WTC11 (cell line): ENCODE data around the gene CNNM3.

Source experiments
- CTCF ChIP-seq: fragments of 200-600 bp; IDR thresholded peaks from 2 replicates; pipeline ENCODE4 v1.8.0; 2022; ENCODE audit warnings: antibody characterized with exemption
- ETV6 ChIP-seq: sonication (generic); formaldehyde crosslinking; IDR thresholded peaks from 2 replicates; pipeline ENCODE4 v1.8.1; 2022; ENCODE audit warnings: mild to moderate bottlenecking, missing genetic modification reagents
- IRF1 ChIP-seq: sonication (generic); formaldehyde crosslinking; IDR thresholded peaks from 2 replicates; pipeline ENCODE4 v1.8.0; 2023; ENCODE audit warnings: missing genetic modification reagents
- NFE2L1 ChIP-seq: sonication (generic); formaldehyde crosslinking; IDR thresholded peaks from 2 replicates; pipeline ENCODE4 v1.8.1; 2023; ENCODE audit warnings: missing genetic modification reagents
- SP1 ChIP-seq: sonication (generic); formaldehyde crosslinking; conservative IDR thresholded peaks from 2 replicates; pipeline ENCODE4 v1.8.1; 2022; ENCODE audit warnings: missing genetic modification reagents
- TF ChIP-seq, protein P1 (sequence below): sonication (generic); formaldehyde crosslinking; IDR thresholded peaks from 2 replicates; pipeline ENCODE4 v1.8.0; 2023; ENCODE audit warnings: mild to moderate bottlenecking, missing genetic modification reagents
- TF ChIP-seq, protein P2 (sequence below): fragments of 250-450 bp; sonication (Bioruptor Pico); conservative IDR thresholded peaks from 2 replicates; pipeline ENCODE4 v1.9.0; 2021; ENCODE audit warnings: mild to moderate bottlenecking

GRCh38 chr2:96819128-96819875, 3.2 kb downstream of the CNNM3 start:
- no peak for TF ChIP-seq CTCF
- TF ChIP-seq ETV6 (CRISPR knock-in tag): no peak
- no peak for TF ChIP-seq IRF1 (CRISPR knock-in tag)
- TF ChIP-seq, protein P1, sequence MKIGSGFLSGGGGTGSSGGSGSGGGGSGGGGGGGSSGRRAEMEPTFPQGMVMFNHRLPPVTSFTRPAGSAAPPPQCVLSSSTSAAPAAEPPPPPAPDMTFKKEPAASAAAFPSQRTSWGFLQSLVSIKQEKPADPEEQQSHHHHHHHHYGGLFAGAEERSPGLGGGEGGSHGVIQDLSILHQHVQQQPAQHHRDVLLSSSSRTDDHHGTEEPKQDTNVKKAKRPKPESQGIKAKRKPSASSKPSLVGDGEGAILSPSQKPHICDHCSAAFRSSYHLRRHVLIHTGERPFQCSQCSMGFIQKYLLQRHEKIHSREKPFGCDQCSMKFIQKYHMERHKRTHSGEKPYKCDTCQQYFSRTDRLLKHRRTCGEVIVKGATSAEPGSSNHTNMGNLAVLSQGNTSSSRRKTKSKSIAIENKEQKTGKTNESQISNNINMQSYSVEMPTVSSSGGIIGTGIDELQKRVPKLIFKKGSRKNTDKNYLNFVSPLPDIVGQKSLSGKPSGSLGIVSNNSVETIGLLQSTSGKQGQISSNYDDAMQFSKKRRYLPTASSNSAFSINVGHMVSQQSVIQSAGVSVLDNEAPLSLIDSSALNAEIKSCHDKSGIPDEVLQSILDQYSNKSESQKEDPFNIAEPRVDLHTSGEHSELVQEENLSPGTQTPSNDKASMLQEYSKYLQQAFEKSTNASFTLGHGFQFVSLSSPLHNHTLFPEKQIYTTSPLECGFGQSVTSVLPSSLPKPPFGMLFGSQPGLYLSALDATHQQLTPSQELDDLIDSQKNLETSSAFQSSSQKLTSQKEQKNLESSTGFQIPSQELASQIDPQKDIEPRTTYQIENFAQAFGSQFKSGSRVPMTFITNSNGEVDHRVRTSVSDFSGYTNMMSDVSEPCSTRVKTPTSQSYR (CRISPR knock-in tag): no peak
- no peak for TF ChIP-seq NFE2L1 (CRISPR knock-in tag)
- TF ChIP-seq SP1: no peak
- TF ChIP-seq, protein P2, sequence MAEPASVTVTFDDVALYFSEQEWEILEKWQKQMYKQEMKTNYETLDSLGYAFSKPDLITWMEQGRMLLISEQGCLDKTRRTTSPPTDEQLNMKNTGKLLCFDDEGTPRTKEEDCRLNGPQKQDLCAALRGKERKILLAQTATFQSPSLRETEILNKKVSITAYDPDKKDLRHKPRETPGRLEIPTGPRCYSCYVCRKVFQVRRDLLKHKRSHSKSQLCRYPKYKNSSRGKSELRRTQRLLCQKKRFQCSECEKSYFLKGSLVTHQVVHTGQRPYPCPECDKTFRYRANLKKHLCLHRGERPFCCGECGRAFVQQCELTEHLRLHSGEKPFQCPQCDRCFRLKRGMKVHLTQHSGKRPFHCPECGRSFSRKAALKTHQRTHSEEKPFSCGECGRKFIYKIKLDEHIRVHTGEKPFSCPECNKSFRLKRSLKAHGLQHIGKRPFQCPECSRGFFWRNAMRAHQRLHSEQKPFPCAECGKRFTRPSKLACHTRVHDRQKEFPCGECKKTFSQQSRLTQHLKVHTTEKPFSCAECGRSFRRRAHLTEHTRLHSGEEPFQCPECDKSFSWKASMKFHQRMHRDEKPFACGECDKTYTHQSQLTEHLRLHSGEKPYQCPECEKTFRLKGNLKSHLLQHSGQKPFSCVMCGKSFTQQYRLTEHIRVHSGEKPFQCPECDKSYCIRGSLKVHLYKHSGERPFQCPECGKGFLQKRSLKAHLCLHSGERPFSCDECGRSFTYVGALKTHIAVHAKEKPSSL (CRISPR knock-in tag): no peak
